NCI-H345 (cell line): ENCODE measurements around the gene EIF1AX.
"Not testable (repeated sequence)": the region's sequence is repeated elsewhere in the genome, so short reads cannot be mapped to it uniquely, and the experiment has no call there.

Experiments
- DNase-seq: peaks from one replicate; lab custom pipeline; 2025; lab: John Stamatoyannopoulos, UW

EIF1AX gene

GRCh38 chrX:20126833-20127232, 14.8 kb downstream of the EIF1AX start:
- not testable (repeated sequence) for DNase-seq

GRCh38 chrX:20124964-20125363, 16.7 kb downstream of the EIF1AX start:
- no peak for DNase-seq

- DNase-seq: no peak
Observed at GRCh38 chrX:20118065-20118824, 23.4 kb downstream of the EIF1AX start.

- DNase-seq: no peak
Observed at GRCh38 chrX:20116577-20117240, 24.9 kb downstream of the EIF1AX start, which contains the start of gene MAP7D2. TSS of gene MAP7D2 (minus strand) at chrX:20116907. CDS start at chrX:20116879, 28 bp downstream.

GRCh38 chrX:20116087-20116576, 25.5 kb downstream of the EIF1AX start:
- no peak for DNase-seq

- no peak for DNase-seq
Observed at GRCh38 chrX:20112022-20112774, 29.4 kb downstream of the EIF1AX start.

- no peak for DNase-seq
Observed at GRCh38 chrX:20111271-20111670, 30.4 kb downstream of the EIF1AX start.

- no peak for DNase-seq
Observed at GRCh38 chrX:20101934-20102581, 39.6 kb downstream of the EIF1AX start.

- no peak for DNase-seq
Observed at GRCh38 chrX:20091499-20091898, 50.1 kb downstream of the EIF1AX start.

GRCh38 chrX:20089845-20090244, 51.8 kb downstream of the EIF1AX start:
- DNase-seq: no peak

- no peak for DNase-seq
Observed at GRCh38 chrX:20080277-20080676, 61.4 kb downstream of the EIF1AX start.
